Astrocyte of the cerebellum (primary cell): ENCODE results near the gene GAN.
A peak's percentile ranks its signal among the peaks of the same experiment; 100 is the strongest.

ENCODE experiments used
- DNase-seq: peaks from one replicate; pipeline ENCODE4 v3.0.0-alpha.2; 2011; ENCODE audit warnings: low read depth
- H3K4me3 ChIP-seq: 2 replicates; pipeline ENCODE4 v1.5.1; 2011; ENCODE audit warnings: mild to moderate bottlenecking, low read depth, low read length, moderate library complexity
- in situ Hi-C: cut with HindIII; loops from 2 replicates; pipeline ENCODE4 v1.10.0; 2017; ENCODE audit warnings: low sequenced_read_pairs
- TF ChIP-seq, protein P1 (sequence below): IDR thresholded peaks from 2 replicates; pipeline ENCODE4 v1.5.1; 2012; ENCODE audit warnings: low read length, low read depth, moderate library complexity, mild to moderate bottlenecking; ENCODE audit errors: missing control alignments

The GAN gene

DNA sequence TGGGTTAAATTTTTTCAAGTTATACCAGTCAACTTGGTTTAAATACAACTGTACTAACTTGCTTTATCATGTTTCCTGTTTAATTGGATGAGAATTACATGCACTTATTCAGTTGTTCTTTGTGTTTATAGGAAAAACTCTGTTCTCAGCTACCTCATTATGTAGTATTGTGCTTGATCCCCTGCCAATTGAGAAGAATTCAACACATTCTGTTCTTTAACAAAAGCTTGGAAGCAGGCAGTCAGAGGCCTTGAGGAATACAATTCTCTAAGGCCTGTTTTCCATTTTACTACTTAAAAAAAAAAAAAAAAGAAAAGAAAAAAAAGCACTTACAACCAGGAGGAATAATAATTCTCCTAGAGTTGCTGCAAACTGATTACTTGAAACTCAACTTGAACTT, 69.2 kb downstream of the GAN start:
- peak; percentile 76 for DNase-seq
- in situ Hi-C loops: no loop called here
- TF ChIP-seq, protein P1, sequence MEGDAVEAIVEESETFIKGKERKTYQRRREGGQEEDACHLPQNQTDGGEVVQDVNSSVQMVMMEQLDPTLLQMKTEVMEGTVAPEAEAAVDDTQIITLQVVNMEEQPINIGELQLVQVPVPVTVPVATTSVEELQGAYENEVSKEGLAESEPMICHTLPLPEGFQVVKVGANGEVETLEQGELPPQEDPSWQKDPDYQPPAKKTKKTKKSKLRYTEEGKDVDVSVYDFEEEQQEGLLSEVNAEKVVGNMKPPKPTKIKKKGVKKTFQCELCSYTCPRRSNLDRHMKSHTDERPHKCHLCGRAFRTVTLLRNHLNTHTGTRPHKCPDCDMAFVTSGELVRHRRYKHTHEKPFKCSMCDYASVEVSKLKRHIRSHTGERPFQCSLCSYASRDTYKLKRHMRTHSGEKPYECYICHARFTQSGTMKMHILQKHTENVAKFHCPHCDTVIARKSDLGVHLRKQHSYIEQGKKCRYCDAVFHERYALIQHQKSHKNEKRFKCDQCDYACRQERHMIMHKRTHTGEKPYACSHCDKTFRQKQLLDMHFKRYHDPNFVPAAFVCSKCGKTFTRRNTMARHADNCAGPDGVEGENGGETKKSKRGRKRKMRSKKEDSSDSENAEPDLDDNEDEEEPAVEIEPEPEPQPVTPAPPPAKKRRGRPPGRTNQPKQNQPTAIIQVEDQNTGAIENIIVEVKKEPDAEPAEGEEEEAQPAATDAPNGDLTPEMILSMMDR: no peak

DNA sequence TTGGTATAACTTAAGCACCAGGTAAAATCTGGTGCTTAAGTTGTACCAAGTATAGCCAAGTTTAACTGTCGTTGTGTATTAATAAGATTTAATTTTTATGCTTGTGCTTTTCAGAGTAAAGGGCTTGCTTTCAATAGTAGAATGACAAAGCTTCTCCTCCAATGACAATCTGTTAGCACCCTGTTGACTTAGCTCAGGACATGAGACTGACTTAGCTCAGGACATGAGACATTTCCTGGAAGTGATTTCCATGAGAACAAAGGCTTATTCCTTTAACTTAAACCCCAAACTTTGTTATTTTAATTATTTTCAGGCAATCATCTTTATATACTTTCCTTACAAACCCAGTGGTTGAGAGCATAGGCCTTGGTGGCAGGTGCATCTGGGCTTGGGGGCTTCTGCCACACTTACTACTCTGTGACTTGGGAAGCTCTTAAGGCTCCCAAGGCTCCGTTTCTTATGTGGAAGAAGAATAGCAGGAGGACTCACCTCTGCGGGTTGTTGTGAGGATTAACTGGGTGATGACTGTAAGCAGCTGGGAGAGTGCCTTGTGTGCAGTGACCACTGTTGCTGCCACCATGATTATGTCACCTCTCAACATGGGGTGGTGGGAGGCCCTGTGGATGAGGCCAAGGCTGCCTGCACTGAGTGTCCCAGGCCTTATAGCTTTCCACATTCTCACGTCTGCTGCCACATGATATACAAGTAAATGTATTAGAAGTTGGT, 70.4 kb downstream of the GAN start:
- DNase-seq: no peak
- in situ Hi-C loops: no loop called here
- TF ChIP-seq, protein P1: no peak
- H3K4me3 ChIP-seq: no peak overlapping the region

More for the DNA sequence above, 69.2 kb downstream of the GAN start:
- no peak overlapping the region for H3K4me3 ChIP-seq

DNA sequence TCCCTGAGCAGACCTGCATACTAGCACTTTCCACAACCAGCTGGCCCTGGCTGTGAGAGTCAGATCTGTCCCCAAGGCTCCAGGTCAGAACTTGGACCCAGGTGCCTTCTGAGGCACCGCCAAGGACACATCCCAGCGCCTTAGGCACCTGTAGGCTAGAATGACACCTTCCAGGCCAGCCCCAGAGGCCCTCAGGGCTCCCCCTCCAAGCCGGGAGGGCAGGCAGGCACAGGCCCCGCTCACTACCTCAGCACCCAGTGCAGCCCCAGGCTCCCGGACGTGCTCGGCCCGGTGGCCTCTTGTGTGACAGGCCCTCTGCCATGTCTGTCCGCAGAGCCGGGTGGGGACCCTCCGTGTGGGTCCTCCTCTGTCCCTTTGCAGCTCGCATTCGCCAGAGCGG, 73.6 kb downstream of the GAN start:
- no peak overlapping the region for H3K4me3 ChIP-seq
- DNase-seq: no peak
- TF ChIP-seq, protein P1: no peak
- in situ Hi-C loops: no loop called here

DNA sequence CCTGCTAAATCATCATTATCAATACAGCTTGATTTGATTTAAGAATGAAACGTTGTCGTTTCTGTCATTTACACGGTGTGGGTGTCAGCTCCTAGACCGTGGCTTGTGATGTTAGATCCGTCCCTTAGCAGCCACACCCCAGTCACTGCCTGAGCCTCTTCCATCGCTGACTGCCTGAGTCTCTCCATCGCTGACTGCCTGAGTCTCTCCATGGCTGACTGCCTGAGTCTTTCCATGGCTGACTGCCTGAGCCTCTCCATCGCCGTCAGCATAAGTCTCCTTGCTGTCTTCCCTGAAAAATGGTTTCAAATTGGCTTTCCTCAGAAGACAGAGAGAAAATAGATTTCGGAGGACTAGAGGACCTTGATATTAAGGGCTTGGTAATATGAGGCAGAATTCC, 76.1 kb downstream of the GAN start:
- no peak for DNase-seq
- TF ChIP-seq, protein P1: no peak
- in situ Hi-C loops: loop anchor here (10.0 kb wide), 1 partner anchor 344 kb away; no protein-coding TSS in a partner anchor
- H3K4me3 ChIP-seq: no peak overlapping the region

DNA sequence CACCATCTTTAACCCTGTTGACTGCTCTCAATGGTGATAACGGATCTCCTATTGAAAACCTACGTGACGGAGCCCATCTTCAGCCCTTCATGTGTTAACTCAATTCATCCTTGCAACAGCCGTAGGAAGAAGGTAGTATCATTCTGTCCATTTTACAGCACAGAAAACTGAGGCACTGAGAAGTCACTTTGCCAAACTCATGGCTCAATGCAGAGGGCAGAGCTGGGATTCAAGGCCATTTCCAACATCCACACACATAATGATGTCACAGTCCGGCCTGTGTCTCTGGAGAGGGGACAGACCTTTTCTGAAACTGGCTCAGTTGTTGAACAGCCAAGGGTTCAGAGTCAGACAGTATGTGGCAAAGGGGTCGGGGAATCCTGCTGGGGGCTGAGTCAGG, 77.2 kb downstream of the GAN start:
- in situ Hi-C loops: loop anchor here (10.0 kb wide), 1 partner anchor 343 kb away; no protein-coding TSS in a partner anchor

DNA sequence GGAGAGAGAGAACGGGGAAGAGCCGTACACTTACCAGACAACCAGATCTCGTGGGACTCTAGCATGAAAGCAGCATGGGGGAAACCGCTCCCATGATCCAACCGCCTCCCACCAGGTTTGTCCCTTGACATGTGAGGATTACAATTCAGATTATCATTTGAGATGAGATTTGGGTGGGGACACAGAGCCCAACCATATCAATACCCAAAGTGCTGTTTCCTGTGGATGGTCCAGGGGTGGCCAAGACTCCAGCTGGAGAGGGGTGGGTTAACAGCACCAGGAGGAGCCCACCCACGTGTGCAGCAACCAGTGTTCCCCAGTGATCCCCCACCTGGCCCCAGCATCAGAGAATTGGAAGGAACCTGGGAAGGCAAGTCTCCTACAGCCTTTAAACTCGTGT, 79.7 kb downstream of the GAN start:
- no peak for DNase-seq
- TF ChIP-seq, protein P1: no peak
- no peak overlapping the region for H3K4me3 ChIP-seq
- in situ Hi-C loops: loop anchor here (10.0 kb wide), 1 partner anchor 340 kb away; no protein-coding TSS in a partner anchor

More for the DNA sequence above, 77.2 kb downstream of the GAN start:
- H3K4me3 ChIP-seq: no peak overlapping the region
- TF ChIP-seq, protein P1: no peak
- no peak for DNase-seq
